HG02798 (cell line): Measurements from ENCODE around the gene VPS13D.

Experiments used
- ATAC-seq: cut with Tn5 transposase; IDR thresholded peaks from one replicate; pipeline ENCODE4 v1.9.1; 2021; ENCODE audit warnings: mild to moderate bottlenecking; ENCODE audit not compliant: unreplicated experiment, poor library complexity

The VPS13D gene

DNA sequence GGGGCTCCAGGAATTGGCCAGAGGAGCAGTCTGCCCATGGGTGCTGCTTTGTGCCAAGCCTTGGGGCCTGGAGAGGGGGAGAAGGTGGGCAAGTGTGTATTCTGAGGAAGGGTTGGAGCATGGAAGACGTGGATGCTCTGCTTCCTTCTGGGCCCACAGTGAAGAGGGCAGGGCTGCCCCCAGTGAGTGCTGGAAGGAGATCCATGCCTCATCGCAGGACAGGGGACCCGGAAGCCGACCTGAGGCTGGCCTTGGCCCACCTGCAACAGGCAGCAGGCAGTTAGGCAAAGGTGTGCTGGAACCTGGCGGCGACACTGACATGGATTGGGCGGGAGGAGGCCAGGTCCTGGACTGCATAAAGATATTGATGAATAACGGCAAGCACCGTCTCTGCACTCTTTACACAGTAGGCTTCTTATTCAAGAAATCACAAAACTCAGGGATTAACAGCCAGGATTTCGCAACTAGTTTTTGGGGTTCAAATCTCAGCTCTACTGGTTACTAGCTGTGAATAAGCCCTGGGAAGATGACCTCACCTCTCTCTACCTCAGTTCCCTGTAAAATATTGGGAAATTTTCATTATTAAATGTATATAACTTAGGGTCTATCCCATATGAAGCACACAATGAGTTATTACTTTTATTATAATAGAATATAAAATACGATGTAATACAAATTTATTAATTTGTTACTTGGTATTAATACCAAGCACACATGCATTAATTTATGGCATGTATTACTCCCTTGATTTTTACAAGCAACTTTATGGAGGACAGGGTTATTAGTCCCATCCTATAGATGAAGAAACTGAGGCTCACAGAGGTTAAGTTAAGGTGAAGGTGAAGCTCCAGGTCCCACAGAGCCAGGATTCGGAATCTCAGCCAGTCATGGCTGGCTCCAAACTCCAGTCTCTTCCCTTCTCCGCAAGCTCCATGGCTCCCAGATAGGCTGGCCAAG is 325.9 kb downstream of the VPS13D start:
- no peak for ATAC-seq

DNA sequence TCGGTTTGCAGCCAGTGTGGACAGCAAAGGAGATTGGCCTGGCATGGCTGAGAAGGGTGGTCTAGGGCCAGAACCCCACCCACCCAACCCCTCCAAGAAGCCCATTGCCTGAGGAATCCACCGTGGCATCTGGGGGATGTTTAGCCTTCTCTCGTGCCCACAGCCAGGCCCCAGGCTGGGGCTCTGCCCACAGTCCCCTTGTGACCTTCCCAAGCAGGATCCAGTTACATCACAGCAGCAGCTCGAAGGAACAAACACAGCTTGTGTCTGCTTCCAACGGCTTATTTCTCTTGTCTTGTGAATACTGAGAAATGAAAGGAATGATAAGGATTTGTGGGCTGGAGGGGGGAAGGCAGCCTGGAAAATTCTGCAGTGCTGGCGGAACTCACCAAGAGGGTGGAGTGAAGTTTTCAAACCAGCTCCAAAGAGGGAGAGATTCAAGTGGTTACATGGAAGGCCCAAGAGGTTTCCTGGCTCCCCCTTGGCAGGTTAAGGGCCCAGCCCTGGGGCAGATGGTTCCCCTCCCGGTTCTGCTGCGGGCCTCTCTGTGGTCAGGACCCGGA is 326.6 kb downstream of the VPS13D start:
- ATAC-seq: no peak

DNA sequence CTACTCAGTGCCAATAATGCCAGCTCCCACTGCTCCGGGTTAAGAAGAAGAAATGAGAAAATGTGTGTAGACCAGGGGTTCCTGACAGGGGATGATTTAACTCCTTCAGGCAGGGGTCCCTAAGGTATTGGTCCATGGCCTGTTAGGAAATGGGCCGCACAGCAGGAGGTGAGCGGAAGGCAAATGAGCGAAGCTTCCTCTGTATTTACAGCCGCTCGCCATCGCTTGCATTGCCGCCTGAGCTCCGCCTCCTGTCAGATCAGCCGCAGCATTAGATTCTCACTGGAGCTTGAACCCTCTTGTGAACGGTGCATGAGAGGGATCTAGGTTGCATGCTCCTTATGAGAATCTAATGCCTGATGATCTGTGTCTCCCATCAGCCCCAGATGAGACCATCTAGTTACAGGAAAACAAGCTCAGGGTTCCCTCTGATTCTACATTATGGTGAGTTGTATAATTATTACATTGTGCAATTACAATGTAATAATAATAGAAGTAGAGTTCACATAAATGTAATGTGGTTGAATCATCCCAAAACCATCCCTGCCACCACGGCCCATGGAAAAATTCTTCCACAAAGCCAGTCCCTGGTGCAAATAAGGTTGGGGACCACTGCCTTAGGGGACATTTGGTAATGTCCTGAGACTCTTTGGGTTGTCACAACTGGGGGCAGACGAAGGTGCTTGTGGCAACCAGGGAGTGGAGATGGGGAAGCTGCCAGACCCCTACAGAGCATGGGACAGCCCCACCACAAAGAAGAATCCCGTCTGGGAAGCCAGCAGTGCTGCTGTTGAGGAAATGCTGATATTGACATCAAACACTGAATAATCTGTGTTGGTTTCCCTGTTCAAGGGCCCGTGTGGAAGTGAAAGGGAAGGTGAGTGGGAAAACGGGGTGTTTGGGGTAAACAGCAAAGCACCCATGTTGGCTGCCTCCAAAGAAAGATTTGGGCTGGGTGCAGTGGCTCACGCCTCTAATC is 327.4 kb downstream of the VPS13D start:
- no peak for ATAC-seq

DNA sequence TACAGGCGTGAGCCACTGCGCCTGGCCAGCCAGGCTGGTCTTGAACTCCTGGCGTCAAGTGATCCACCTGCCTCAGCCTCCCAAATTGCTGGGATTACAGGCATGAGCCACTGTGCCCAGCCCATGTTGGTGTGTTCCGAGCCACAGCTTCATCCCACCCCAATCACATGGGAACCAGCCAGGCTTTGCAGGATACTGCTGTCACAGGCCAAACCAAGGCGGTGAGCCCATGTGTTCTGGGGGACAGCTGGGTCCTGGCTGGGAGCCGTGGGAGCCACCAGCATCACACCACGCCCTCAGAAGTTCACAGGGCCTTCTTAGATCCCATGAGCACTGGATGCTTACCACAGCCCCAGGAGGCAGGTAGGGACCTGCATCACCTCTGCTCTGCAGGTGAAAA is 331.3 kb downstream of the VPS13D start:
- ATAC-seq: no peak
